SK-N-SH treated with all-trans-retinoic acid at 6 μM for 48 hours (cell line): Measurements from ENCODE around the gene DDX10.

Experiments
- OSR1 ChIP-seq: fragments of 250-450 bp; sonication (Bioruptor Pico); IDR thresholded peaks from 2 replicates; pipeline ENCODE4 v1.8.0; 2022; ENCODE audit warnings: moderate library complexity, mild to moderate bottlenecking, inconsistent platforms
- PATZ1 ChIP-seq: fragments of 250-450 bp; sonication (Bioruptor Pico); IDR thresholded peaks from 2 replicates; pipeline ENCODE4 v1.8.0; 2020; ENCODE audit warnings: mild to moderate bottlenecking, moderate library complexity, borderline replicate concordance
- POU6F1 ChIP-seq: fragments of 250-450 bp; sonication (Bioruptor Pico); IDR thresholded peaks from 2 replicates; pipeline ENCODE4 v1.8.0; 2021; ENCODE audit warnings: low read depth, mild to moderate bottlenecking, moderate library complexity, borderline replicate concordance

- TF ChIP-seq POU6F1 (CRISPR knock-in tag) (no peak), PATZ1 (CRISPR knock-in tag) (no peak), OSR1 (no peak)
Observed at GRCh38 chr11:108743851-108744250, 79.0 kb downstream of the DDX10 start.
